T47D (cell line): ENCODE measurements around the gene ARL10.
"Not testable (repeated sequence)": the region's sequence is repeated elsewhere in the genome, so short reads cannot be mapped to it uniquely, and the experiment has no call there.

Source experiments
- DNase-seq, 2 experiments: peaks; one replicate each; pipeline versions ENCODE4 v3.0.0 to v3.0.0-alpha.2; 2011 to 2012; ENCODE audit warnings: low read depth in 1 of 2, low spot score in 1 of 2
- JUND ChIP-seq: IDR thresholded peaks from 2 replicates; pipeline ENCODE4 v1.6.1; 2012; ENCODE audit warnings: low read depth
- in situ Hi-C: cut with HindIII; loops from 2 replicates; pipeline ENCODE4 v1.10.0; 2016; ENCODE audit warnings: low sequenced_read_pairs, low pct_unique_long_range_greater_than_20kb

ARL10 gene

DNA sequence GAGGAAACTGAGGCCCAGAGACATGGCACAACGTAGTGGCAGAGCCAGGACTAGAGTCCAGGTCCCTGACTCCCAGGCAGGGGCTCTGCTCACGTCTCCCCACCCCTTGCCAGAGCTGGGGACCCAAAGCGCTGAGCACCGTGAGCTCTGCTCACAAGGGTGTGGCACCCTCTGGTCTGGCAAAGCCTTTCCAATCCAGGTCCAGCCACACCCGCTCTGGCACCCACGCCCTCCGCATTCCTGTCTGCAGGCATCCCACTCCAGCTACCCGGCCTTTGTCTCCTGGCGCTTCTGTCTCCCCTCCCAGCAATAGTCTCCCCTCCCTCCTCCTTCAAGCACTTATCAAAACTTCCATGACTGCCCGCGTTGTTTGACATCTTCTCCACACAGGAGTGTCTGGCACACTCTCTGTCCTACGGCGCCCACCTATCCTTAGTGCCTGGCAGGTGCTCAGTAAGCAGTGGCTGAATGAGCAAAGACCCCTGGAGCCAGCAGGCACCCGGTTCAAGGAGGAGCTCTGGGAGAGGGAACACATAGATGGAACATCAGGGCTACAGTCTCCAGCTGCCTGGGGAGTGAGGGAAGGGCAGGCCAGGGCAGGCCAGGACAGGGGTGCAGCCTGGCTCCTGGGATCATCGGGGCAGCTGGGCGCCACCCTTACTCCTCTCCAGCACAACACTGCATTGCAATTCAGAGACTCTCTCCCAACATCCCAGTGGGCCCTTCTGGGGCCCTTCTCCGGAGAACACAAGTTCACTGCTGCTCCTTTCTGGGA lies 35.3 kb downstream of the ARL10 start:
- no peak for DNase-seq
- TF ChIP-seq JUND: no peak
- in situ Hi-C loops: no loop called here

DNA sequence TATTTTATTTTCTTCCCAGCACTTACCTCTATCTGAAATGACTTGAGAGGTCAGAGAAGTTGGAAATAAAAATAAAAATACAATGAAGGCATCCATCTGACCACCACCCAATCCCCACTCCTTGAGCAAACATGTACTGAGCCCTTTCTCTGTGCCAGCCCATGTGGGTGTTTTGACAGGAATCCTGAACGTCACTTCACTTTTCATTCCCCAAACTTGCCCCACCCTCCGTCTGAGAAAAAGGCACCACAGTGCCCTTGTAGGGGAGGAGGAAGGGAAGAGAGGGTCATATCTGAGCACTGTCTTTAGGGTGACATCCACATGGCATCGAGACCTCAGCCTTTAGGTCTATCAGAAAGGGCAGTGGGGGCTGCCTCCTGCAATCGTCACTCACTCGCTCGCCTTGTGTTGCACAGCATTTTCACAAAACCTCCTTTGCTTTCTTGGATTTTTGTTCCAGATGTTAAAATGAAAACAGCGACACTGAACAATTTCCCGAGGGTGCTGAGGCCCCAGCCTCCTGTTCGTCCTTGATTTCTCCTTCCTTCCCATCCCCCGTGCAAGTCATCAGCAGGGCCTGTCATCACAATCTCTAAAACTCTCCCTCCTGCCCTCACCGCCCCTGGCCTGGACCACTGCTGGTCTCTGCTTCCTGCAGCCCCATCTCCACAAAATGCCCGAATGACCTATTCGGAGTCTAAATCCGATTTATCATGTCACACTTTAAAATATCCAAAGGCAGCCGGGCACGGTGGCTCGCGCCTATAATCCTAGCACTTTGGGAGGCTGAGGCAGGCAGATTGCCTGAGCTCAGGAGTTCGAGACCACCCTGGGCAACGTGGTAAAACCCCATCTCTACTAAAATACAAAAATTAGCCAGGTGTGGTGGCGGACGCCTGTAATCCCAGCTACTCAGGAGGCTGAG lies 36.3 kb downstream of the ARL10 start:
- no peak for TF ChIP-seq JUND
- DNase-seq: no peak
- in situ Hi-C loops: no loop called here

DNA sequence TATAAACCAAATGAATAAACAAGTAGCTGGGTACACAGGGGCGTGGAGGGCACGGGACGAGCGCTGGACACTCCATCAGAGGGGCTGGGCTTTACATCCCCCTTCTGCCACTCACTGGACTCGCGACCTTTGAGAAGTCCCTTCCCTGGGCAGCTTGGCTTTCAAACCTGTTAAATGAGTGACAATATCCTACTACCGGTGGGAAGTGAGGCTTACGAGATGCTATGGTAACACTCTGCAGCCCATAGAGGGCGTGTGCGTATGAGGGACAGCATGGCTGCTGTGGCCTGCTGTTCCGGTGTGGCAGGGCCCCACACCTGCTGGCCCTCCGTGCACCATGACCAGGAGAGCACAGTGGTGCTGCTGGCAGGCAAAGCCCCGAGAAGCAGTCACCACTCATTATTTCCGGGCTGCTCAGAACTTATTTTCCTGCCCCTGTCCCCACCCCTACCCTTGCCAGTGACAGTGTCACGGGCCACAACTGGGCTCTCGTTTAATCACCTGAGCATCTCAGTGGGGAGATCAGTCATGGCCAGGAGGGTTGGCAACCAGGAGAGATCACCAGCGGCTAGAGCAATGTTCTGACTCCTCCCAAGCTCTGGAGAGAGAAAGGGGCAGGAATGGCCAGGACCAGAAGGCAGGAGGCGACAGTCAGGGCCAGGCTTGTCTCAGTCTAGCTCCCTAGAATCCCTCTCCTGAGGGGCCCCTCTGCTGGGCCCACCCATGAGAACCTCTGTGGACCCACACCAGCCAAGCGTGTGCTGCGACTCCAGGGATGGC lies 40.6 kb downstream of the ARL10 start:
- in situ Hi-C loops: no loop called here
- TF ChIP-seq JUND: no peak
- DNase-seq: no peak

DNA sequence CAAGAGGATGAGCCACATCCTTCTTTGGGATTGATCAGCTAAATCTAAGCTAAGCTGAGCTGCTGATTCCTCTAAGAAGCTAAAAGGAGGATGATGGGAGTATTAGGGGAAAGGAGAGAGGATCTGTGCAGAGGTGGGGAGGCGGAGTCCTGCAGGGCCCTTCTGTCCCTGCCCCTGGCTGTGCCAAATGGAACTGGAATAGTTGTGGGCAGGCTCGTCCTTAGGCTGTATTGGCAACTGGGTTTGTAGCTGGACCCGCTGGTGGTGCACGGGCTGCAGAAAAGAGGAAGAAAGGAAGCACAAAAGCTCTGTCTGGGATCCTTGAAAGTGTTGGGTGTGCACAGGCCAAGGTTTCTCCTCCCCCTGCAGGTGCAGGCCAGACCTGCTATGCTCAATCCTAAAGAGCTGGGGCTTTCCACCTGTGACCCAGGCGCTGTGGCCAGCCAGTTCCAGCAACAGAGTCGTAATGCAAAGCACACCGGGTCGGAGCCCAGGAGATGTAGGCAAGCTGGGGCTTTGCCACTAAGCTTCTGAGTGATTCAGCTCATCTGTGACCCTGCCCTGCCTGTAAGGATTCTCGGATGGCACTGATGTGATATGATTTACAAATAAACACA lies 41.3 kb downstream of the ARL10 start:
- DNase-seq: no peak
- no peak for TF ChIP-seq JUND
- in situ Hi-C loops: no loop called here

DNA sequence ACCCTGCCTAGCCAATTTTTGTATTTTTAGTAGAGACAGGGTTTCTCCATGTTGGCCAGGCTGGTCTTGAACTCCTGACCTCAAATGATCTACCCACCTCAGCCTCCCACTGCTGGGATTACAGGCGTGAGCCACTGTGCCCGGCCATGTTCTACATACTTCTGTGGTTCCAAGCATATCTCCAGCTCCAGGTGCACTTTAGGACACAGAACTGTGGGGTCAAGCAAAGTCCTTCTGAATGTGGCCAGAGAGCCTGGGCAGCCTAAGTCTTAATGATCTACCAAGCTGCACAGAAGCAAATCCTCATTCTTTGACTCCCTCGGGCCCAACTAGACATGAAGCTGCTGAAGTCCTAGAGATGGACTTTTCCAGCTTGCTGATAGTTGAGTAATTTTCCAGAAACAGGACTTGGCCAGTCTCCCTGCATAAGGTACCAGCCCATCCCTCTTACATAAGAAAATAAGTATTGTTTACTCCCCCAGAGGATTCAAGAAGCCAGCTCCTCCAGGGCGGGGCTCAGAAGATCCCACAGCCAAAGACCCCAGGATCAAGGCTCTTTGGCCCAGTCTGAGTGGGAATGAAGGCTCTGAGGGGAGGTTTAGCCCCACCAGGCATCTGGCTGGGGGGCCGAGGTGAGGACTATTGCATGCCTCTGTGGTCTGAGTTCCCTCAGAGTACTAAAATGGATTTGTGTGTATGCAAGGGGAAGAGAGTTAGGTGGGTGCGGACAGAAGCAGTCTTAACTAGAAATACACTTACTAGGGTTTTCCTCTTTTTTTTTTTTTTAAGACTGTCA lies 42.4 kb downstream of the ARL10 start:
- no peak for DNase-seq
- no peak for TF ChIP-seq JUND
- in situ Hi-C loops: no loop called here

DNA sequence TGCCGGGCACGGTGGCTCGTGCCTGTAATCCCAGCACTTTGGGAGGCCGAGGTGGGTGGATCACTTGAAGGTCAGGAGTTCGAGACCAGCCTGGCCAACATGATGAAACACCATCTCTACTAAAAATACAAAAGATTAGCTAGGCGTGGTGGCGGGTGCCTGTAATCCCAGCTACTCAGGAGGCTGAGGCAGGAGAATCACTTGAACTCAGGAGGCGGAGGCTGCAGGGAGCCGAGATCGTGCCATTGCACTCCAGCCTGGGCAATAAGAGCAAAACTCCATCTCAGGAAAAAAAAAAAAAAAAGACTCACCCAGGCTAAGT lies 42.9 kb downstream of the ARL10 start:
- DNase-seq, in situ Hi-C loops: not testable (repeated sequence)

DNA sequence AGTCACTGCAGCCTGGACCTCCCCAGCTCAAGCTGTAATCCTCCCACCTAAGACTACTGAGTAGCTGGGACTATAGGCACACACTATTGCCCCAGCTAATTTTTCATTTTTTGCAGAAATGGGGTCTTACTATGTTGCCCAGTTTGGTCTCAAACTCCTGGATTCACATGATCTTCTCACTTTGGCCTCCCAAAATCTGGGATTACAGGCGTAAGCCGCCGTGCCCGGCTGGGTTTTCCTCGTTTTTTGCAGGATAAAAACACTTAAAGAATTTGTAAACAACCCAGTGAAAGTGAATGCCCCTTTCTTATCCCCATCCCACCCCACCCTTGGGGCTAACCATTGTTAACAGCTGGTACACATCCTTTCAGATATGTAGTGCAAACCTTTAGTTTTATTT lies 43.3 kb downstream of the ARL10 start:
- no peak for TF ChIP-seq JUND
- no peak for DNase-seq
- in situ Hi-C loops: no loop called here

DNA sequence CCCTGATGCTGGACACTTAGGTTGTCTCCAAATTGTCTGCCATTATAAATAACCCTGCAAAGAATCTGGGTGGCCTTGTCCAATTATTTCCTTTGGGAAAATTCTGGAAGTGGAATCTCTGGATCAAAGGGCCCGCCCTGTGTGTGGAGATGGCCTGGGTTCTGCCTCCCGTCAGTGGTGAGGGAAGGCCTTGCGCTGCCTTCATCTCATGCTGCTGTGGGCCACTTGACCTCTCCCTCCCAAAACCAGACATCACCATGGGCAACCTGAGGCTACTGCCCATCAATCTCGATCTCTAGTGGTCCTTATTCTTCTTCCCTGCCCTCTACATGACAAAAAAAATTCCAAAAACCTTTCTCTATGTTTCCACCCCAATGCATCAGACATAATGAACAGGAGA lies 44.5 kb downstream of the ARL10 start:
- no peak for TF ChIP-seq JUND
- in situ Hi-C loops: no loop called here
- DNase-seq: no peak

DNA sequence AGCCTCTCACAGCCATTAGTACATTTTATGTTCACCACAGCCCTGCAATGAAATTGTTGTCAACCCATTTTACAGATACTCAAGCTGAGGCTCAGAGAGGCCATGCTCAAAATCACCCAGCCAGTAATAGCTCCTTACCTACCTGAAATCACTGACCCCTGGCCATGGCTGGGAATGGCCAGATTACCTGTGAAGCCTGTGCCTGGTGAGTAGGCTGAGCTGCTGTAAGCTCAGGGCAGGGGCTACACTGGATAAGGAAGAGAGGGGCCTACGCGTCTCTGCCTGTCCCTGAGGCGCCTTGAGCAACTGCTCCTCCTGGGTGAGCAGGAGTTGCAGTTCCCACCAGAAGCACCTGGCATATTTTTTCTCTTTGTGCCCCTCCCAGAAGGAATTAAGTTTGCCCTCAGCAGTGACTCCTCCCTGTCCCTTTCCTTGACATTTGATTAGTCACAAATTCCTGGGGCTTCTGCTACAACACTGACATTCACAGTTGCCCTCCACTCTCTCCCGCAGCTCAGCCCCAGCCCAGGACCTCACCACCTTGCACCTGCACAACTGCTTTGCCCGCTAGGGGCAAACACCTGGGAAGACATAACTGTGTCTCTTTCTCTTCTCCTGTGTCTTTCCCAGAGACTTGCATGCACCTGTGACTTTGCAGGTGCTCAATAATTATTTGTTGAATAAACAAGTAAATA lies 45.3 kb downstream of the ARL10 start:
- in situ Hi-C loops: no loop called here
- DNase-seq: no peak
- TF ChIP-seq JUND: no peak

DNA sequence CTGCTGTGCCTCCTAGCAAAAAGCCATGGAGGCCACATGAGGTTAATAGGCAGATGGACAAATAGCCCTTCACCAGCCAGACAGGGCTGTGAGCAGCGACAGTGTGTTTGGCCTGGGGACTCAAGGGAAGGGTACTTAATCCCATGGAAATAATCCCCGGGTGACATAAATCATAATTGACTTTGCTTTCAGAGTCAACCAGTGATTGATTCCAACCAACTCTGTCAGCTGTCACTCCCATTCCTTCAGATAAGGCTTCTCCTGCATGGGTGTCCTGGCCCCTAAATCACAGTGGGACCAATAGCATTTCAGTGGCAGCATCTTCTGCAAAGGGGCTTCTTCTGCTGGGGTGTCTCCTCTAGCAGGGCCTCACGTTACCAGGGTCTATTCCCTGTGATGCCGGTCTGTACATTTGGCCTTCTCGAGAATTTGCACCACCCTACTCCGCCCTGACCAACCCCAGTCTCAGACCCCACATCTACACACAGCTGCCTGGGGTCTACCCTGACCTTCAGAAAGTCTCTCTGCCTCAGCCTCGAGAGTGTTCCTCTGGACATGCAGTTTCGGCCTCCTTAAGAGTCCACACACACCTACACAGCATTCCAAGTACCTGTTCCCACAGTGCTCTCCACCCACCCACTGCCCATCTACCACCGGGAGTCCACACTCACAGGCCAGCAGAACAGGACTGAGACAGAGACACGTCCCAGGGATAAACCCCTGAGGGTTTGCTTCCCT lies 47.4 kb downstream of the ARL10 start:
- no peak for TF ChIP-seq JUND
- no peak for DNase-seq
- in situ Hi-C loops: no loop called here

DNA sequence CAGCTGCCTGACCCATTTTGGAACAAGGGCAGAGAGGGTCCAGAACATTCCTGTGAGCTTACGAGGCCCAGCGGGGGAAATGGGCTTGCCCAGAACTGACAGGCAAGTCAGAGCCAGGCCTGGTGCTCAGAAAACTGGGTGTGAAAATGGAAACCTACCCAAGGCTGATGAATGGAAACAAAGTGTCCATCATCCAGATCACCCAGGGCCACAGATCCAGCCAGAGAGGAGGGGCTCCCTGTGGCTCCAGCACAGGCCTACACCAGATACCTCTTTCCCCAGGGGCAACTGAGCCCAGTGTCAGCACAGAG lies 47.9 kb downstream of the ARL10 start:
- DNase-seq: no peak
- no peak for TF ChIP-seq JUND
- in situ Hi-C loops: no loop called here
